Mesothelial cell of epicardium (in vitro differentiated cells): ENCODE measurements around the gene CADM4. TPM values are rescaled to one million over a fixed set of nuclear protein-coding genes. Genes with fewer than 3 reads are reported as not detected.

Source experiments
- DNase-seq, 2 experiments: peaks; one replicate each; pipeline ENCODE4 v3.0.0; 2021; ENCODE audit warnings: low spot score in 2 of 2; ENCODE audit not compliant: unreplicated experiment in 2 of 2
- H3K27ac Mint-ChIP-seq: 2 replicates; pipeline ENCODE4 v1.8.0; 2021; ENCODE audit warnings: mixed read lengths
- H3K27me3 Mint-ChIP-seq: 2 replicates; pipeline ENCODE4 v1.8.0; 2021; ENCODE audit warnings: low read depth, mixed read lengths
- H3K36me3 Mint-ChIP-seq: 2 replicates; pipeline ENCODE4 v1.8.0; 2021; ENCODE audit warnings: mixed read lengths
- H3K4me1 Mint-ChIP-seq: 2 replicates; pipeline ENCODE4 v1.8.0; 2021; ENCODE audit warnings: mixed read lengths
- H3K4me3 Mint-ChIP-seq: 2 replicates; pipeline ENCODE4 v1.8.0; 2021; ENCODE audit warnings: mild to moderate bottlenecking, moderate library complexity, mixed read lengths
- H3K9me3 Mint-ChIP-seq: 2 replicates; pipeline ENCODE4 v1.8.0; 2021; ENCODE audit warnings: mixed read lengths
- total RNA-seq: library from RNA; stranded (reverse); gene quantifications from 3 replicates; pipeline ENCODE4 v1.2.1, GENCODE V29; 2021
- TF ChIP-seq, protein P1 (sequence below): fragments of 200-600 bp; sonication (generic); IDR thresholded peaks from one replicate; pipeline ENCODE4 v1.5.0; 2021; ENCODE audit warnings: antibody characterized with exemption; ENCODE audit not compliant: unreplicated experiment

CADM4 gene
- total RNA-seq, 1 donor from 2014 or later, result 47.1 TPM

DNA sequence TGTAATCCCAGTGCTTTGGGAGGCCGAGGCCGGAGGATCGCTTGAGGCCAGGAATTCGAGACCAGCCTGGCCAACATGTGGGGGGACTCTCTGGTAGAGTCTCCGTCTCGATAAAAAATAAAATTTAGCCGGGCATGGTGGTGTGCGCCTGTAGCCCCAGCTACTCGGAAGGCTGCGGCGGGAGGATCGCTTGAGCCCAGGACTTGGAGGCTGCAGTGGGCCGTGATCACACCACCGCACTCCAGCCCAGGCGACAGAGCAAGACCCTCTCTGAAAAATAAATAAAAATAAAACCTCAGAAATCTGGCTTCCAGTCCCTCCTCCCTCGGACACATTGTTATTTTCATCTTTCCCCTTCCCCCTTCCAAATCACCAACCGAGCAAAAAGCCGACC lies 44.0 kb downstream of the CADM4 start:
- Mint-ChIP-seq H3K27ac (peak overlapping the region; percentile 100), H3K4me1 (peaks cover 29% of the 10 kb centered on the region), H3K36me3 (peaks cover 11% of the 10 kb centered on the region), H3K9me3 (no peaks in the 10 kb centered on the region), H3K4me3 (peak overlapping the region; percentile 98), H3K27me3 (no peaks in the 10 kb centered on the region)
- TF ChIP-seq, protein P1, sequence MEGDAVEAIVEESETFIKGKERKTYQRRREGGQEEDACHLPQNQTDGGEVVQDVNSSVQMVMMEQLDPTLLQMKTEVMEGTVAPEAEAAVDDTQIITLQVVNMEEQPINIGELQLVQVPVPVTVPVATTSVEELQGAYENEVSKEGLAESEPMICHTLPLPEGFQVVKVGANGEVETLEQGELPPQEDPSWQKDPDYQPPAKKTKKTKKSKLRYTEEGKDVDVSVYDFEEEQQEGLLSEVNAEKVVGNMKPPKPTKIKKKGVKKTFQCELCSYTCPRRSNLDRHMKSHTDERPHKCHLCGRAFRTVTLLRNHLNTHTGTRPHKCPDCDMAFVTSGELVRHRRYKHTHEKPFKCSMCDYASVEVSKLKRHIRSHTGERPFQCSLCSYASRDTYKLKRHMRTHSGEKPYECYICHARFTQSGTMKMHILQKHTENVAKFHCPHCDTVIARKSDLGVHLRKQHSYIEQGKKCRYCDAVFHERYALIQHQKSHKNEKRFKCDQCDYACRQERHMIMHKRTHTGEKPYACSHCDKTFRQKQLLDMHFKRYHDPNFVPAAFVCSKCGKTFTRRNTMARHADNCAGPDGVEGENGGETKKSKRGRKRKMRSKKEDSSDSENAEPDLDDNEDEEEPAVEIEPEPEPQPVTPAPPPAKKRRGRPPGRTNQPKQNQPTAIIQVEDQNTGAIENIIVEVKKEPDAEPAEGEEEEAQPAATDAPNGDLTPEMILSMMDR, result no peak
- peak in 1 of 2 experiments; percentile 53 for DNase-seq

- Mint-ChIP-seq H3K27ac (peak overlapping the region; percentile 100), H3K36me3 (peaks cover 15% of the 10 kb centered on the region), H3K4me1 (peaks cover 29% of the 10 kb centered on the region), H3K9me3 (no peaks in the 10 kb centered on the region), H3K27me3 (no peaks in the 10 kb centered on the region), H3K4me3 (peak overlapping the region; percentile 98)
- TF ChIP-seq, protein P1, result peak; percentile 78
- peak; percentile 44 to 72 for DNase-seq
Measured at GRCh38 chr19:43594710-43595604, 44.7 kb downstream of the CADM4 start.

DNA sequence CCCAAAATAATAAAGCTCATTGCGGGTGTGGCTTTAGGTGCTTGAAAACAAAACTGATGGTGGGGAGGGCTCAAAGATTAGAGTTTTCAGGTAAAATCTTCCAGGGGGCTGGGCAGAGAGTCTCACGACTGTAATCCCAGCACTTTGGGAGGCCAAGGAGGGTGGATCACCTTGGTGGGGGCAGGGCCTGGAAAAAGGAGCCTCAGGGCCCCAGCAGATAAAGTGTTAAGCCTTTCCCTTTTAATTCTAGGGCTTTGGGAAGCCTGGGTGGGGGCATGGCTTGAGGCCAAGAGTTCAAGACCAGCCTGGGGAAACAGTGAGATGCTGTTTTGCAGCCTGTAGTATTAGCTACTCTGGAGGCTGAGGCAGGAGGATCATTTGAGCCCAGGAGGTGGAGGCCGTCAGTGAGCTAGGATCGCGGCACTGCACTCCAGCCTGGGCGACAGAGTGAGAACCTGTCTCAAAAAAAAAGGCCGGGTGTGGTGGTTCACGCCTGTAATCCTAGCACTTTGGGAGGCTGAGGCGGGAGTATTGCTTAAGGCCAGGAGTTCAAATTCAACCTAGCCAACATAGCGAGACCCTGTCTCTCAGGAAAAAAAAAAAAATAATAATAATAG lies 45.5 kb downstream of the CADM4 start:
- Mint-ChIP-seq H3K9me3 (no peaks in the 10 kb centered on the region), H3K27me3 (no peaks in the 10 kb centered on the region), H3K27ac (peak overlapping the region; percentile 81), H3K4me1 (peaks cover 29% of the 10 kb centered on the region), H3K36me3 (peaks cover 17% of the 10 kb centered on the region), H3K4me3 (peak overlapping the region; percentile 98)
- TF ChIP-seq, protein P1, result no peak
- DNase-seq, result no peak

DNA sequence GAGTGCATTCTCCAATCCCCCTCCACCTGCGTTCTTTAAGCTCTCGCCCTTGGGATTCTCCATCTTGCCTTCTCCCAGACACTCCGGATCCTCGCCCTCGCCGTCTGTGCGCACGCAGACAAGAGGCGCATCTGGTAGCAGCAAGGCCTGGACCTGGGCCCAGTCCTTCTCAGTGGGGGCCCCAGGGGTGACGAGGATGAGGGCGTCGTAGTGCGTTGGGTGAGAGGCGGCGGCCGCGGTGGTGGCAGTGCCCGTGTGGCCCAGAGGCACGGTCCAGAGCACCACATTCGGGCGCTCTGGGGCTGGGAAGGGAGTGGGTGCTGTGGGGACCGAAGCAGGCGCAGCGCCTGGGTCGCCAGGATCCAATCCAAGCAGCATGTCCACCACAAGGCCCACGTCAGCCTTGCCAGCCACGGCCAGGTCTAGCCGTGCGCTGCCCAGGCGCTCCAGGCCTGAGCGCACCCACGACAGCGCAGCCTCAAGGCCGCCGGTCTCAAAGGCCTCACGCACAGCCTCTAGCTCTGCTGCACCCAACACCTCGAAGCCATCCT lies 46.8 kb downstream of the CADM4 start:
- Mint-ChIP-seq H3K4me3 (no peak overlapping the region), H3K27ac (peak overlapping the region; percentile 64), H3K27me3 (no peaks in the 10 kb centered on the region), H3K9me3 (no peaks in the 10 kb centered on the region), H3K36me3 (peaks cover 17% of the 10 kb centered on the region), H3K4me1 (peaks cover 26% of the 10 kb centered on the region)
- TF ChIP-seq, protein P1, result no peak
- no peak for DNase-seq

GRCh38 chr19:43591904-43592772 lies 47.5 kb downstream of the CADM4 start:
- H3K4me3 Mint-ChIP-seq, result no peak overlapping the region
- H3K9me3 Mint-ChIP-seq, result no peaks in the 10 kb centered on the region

More at GRCh38 chr19:43591904-43592772, 47.5 kb downstream of the CADM4 start:
- no peak overlapping the region for H3K27ac Mint-ChIP-seq
- no peak for DNase-seq
- H3K27me3 Mint-ChIP-seq, result no peaks in the 10 kb centered on the region
- H3K4me1 Mint-ChIP-seq, result peaks cover 19% of the 10 kb centered on the region
- TF ChIP-seq, protein P1, result no peak
- peaks cover 17% of the 10 kb centered on the region for H3K36me3 Mint-ChIP-seq
